ENCODE data around the gene ABHD1.

ABHD1 gene

GRCh38 chr2:27135478-27135955, 11.9 kb downstream of the ABHD1 start:
- DNase-seq (ENCODE audit: low read depth): no peak

GRCh38 chr2:27136751-27137150, 13.1 kb downstream of the ABHD1 start:
- no peak for DNase-seq (ENCODE audit: low read depth)

GRCh38 chr2:27137322-27137935, 13.8 kb downstream of the ABHD1 start:
- no peak for DNase-seq (ENCODE audit: low read depth)

GRCh38 chr2:27138111-27138510, 14.5 kb downstream of the ABHD1 start:
- no peak for DNase-seq (ENCODE audit: low read depth)

- no peak for DNase-seq (ENCODE audit: low read depth)
These were observed 15.7 kb downstream of the ABHD1 start, which contains the start of gene PRR30 for GRCh38 chr2:27139310-27139709. PRR30 (minus strand) TSS chr2:27139410; CDS start chr2:27138329, 1,081 bp downstream.

- no peak for DNase-seq (ENCODE audit: low read depth)
These were observed 19.7 kb downstream of the ABHD1 start for GRCh38 chr2:27143285-27143684.

GRCh38 chr2:27145682-27146081, 22.1 kb downstream of the ABHD1 start:
- DNase-seq (ENCODE audit: low read depth): no peak

GRCh38 chr2:27147935-27148334, 24.3 kb downstream of the ABHD1 start:
- no peak for DNase-seq (ENCODE audit: low read depth)

- peak; percentile 43 for DNase-seq (ENCODE audit: low read depth)
These were observed 25.3 kb downstream of the ABHD1 start, which contains the start of gene TCF23 for GRCh38 chr2:27148801-27149439. TCF23 (plus strand) TSS chr2:27149004; CDS start chr2:27149134, 130 bp downstream.

- DNase-seq (ENCODE audit: low read depth): no peak
These were observed 26.2 kb downstream of the ABHD1 start for GRCh38 chr2:27149570-27150405.

- no peak for DNase-seq (ENCODE audit: low read depth)
These were observed 27.1 kb downstream of the ABHD1 start for GRCh38 chr2:27150639-27151230.

- no peak for DNase-seq (ENCODE audit: low read depth)
These were observed 28.6 kb downstream of the ABHD1 start for GRCh38 chr2:27152102-27152795.

GRCh38 chr2:27152796-27153464, 29.3 kb downstream of the ABHD1 start:
- peak; percentile 38 for DNase-seq (ENCODE audit: low read depth)

GRCh38 chr2:27154488-27154887, 30.9 kb downstream of the ABHD1 start:
- DNase-seq (ENCODE audit: low read depth): peak; percentile 35

- no peak for DNase-seq (ENCODE audit: low read depth)
These were observed 31.5 kb downstream of the ABHD1 start for GRCh38 chr2:27155069-27155520.

GRCh38 chr2:27158468-27158867, 34.9 kb downstream of the ABHD1 start:
- no peak for DNase-seq (ENCODE audit: low read depth)

- DNase-seq (ENCODE audit: low read depth): no peak
These were observed 35.7 kb downstream of the ABHD1 start for GRCh38 chr2:27159271-27159670.

GRCh38 chr2:27160191-27160590, 36.6 kb downstream of the ABHD1 start:
- no peak for DNase-seq (ENCODE audit: low read depth)

- peak; percentile 55 for DNase-seq (ENCODE audit: low read depth)
These were observed 38.8 kb downstream of the ABHD1 start for GRCh38 chr2:27162151-27163121.
